Caco-2 (cell line): ENCODE data around the gene NCKAP5. TPM values are rescaled to one million over a fixed set of nuclear protein-coding genes. Genes with fewer than 3 reads are reported as not detected.

ENCODE experiments used
- BruUV-seq: library from RNA; stranded (reverse); fragments of 400-500 nt; replicated peaks from 2 replicates; lab custom pipeline; 2021; lab: Mats Ljungman, UMichigan
- CTCF ChIA-PET: fragments of 300-600 bp; sonication (Branson Sonifier 250); formaldehyde crosslinking; loops from one replicate; lab custom pipeline; 2022; ENCODE audit warnings: antibody characterized with exemption; lab: Charles Lee
- POLR2A ChIA-PET: fragments of 300-600 bp; sonication (Branson Sonifier 250); formaldehyde crosslinking; loops from one replicate; lab custom pipeline; 2022; ENCODE audit warnings: antibody characterized with exemption; lab: Charles Lee
- DNase-seq, 2 experiments: peaks; one replicate each; pipeline versions ENCODE4 v3.0.0 to v3.0.0-alpha.2; 2020 to 2022
- H3K27me3 ChIP-seq: replicated peaks from 2 replicates; pipeline ENCODE4 v1.6.0; 2011; ENCODE audit warnings: low read length; ENCODE audit not compliant: control insufficient read depth, insufficient read depth
- H3K36me3 ChIP-seq: 2 replicates; pipeline ENCODE4 v1.5.1; 2011; ENCODE audit warnings: low read length; ENCODE audit not compliant: control insufficient read depth, insufficient read depth
- H3K4me1 ChIP-seq: fragments of 250-450 bp; sonication (Bioruptor Pico); 2 replicates; pipeline ENCODE4 v1.5.1; 2020; ENCODE audit warnings: mild to moderate bottlenecking
- H3K4me3 ChIP-seq: 2 replicates; pipeline ENCODE4 v1.5.1; 2011; ENCODE audit warnings: low read depth, mild to moderate bottlenecking, control low read depth, low read length
- H3K9me3 ChIP-seq: fragments of 250-450 bp; sonication (Bioruptor Pico); 2 replicates; pipeline ENCODE4 v1.5.1; 2020; ENCODE audit warnings: mild to moderate bottlenecking, moderate library complexity
- H3K27ac Mint-ChIP-seq: one replicate; pipeline ENCODE4 v1.8.0; 2022; ENCODE audit warnings: mixed read lengths; ENCODE audit not compliant: unreplicated experiment
- H3K27me3 Mint-ChIP-seq: one replicate; pipeline ENCODE4 v1.8.0; 2022; ENCODE audit warnings: mixed read lengths; ENCODE audit not compliant: insufficient read depth, unreplicated experiment
- H3K36me3 Mint-ChIP-seq: one replicate; pipeline ENCODE4 v1.8.0; 2022; ENCODE audit warnings: mild to moderate bottlenecking, mixed read lengths; ENCODE audit not compliant: insufficient read depth, unreplicated experiment
- H3K4me1 Mint-ChIP-seq: one replicate; pipeline ENCODE4 v1.8.0; 2022; ENCODE audit warnings: low read depth, mixed read lengths; ENCODE audit not compliant: unreplicated experiment
- H3K4me3 Mint-ChIP-seq: one replicate; pipeline ENCODE4 v1.8.0; 2022; ENCODE audit warnings: mild to moderate bottlenecking, moderate library complexity, mixed read lengths; ENCODE audit not compliant: unreplicated experiment
- H3K9me3 Mint-ChIP-seq: one replicate; pipeline ENCODE4 v1.8.0; 2022; ENCODE audit warnings: mixed read lengths; ENCODE audit not compliant: unreplicated experiment
- CTCF ChIP-seq, 2 experiments: fragments of 200-600 bp in 1 of 2; IDR thresholded peaks; 1 replicate in 1 of 2; 2 replicates in 1 of 2; pipeline versions ENCODE4 v1.5.1 to v1.8.0; 2011 to 2022; ENCODE audit warnings: antibody characterized with exemption in 1 of 2, control low read depth in 1 of 2, inconsistent platforms in 1 of 2, low read depth in 1 of 2, low read length in 1 of 2, mild to moderate bottlenecking in 1 of 2, moderate library complexity in 1 of 2; ENCODE audit not compliant: insufficient read depth in 1 of 2, severe bottlenecking in 1 of 2, unreplicated experiment in 1 of 2
- intact Hi-C: fragments of 100-400 bp; cut with micrococcal nuclease; formaldehyde crosslinking; loops from one replicate; pipeline ENCODE4 v1.10.0; 2022; ENCODE audit not compliant: unreplicated experiment
- total RNA-seq: library from RNA; stranded (reverse); gene quantifications from 2 replicates; pipeline ENCODE4 v1.2.3, GENCODE V29; 2022

NCKAP5 gene
- total RNA-seq, 1 experiment from 2014 or later: 3.8 TPM

GRCh38 chr2:133082034-133082433 is 486.2 kb downstream of the NCKAP5 start:
- H3K4me3 Mint-ChIP-seq: no peak overlapping the region
- no TSS peak for BruUV-seq
- Histone ChIP-seq H3K36me3 (no peaks in the 10 kb centered on the region), H3K27me3 (no peaks in the 10 kb centered on the region), H3K9me3 (no peaks in the 10 kb centered on the region), H3K4me3 (no peak overlapping the region), H3K4me1 (no peaks in the 10 kb centered on the region)
- H3K36me3 Mint-ChIP-seq: no peaks in the 10 kb centered on the region
- H3K27me3 Mint-ChIP-seq: no peaks in the 10 kb centered on the region
- ChIA-PET POLR2A (no interaction called here), CTCF (no interaction called here)
- TF ChIP-seq CTCF (IDR thresholded peaks at IDR 0.05; ENCODE audit: insufficient read depth in 1 of 2, low read depth in 1 of 2, low read length in 1 of 2, severe bottlenecking in 1 of 2, unreplicated experiment in 1 of 2): no peak
- H3K9me3 Mint-ChIP-seq: no peaks in the 10 kb centered on the region
- no peak overlapping the region for H3K27ac Mint-ChIP-seq
- intact Hi-C loops: no loop called here
- no peak for DNase-seq
- peaks cover 6% of the 10 kb centered on the region for H3K4me1 Mint-ChIP-seq

GRCh38 chr2:133080822-133081221 is 487.4 kb downstream of the NCKAP5 start:
- no TSS peak for BruUV-seq
- no peak overlapping the region for H3K4me3 ChIP-seq
- no peaks in the 10 kb centered on the region for H3K27me3 ChIP-seq
- no peaks in the 10 kb centered on the region for H3K9me3 ChIP-seq
- Mint-ChIP-seq H3K36me3 (no peaks in the 10 kb centered on the region), H3K27ac (no peak overlapping the region), H3K4me3 (no peak overlapping the region), H3K4me1 (peaks cover 6% of the 10 kb centered on the region), H3K9me3 (no peaks in the 10 kb centered on the region), H3K27me3 (no peaks in the 10 kb centered on the region)
- CTCF ChIA-PET: no interaction called here
- no peak for DNase-seq
- TF ChIP-seq CTCF (IDR thresholded peaks at IDR 0.05; ENCODE audit: insufficient read depth in 1 of 2, low read depth in 1 of 2, low read length in 1 of 2, severe bottlenecking in 1 of 2, unreplicated experiment in 1 of 2): no peak
- POLR2A ChIA-PET: no interaction called here
- H3K36me3 ChIP-seq: no peaks in the 10 kb centered on the region
- intact Hi-C loops: no loop called here
- H3K4me1 ChIP-seq: no peaks in the 10 kb centered on the region

DNA sequence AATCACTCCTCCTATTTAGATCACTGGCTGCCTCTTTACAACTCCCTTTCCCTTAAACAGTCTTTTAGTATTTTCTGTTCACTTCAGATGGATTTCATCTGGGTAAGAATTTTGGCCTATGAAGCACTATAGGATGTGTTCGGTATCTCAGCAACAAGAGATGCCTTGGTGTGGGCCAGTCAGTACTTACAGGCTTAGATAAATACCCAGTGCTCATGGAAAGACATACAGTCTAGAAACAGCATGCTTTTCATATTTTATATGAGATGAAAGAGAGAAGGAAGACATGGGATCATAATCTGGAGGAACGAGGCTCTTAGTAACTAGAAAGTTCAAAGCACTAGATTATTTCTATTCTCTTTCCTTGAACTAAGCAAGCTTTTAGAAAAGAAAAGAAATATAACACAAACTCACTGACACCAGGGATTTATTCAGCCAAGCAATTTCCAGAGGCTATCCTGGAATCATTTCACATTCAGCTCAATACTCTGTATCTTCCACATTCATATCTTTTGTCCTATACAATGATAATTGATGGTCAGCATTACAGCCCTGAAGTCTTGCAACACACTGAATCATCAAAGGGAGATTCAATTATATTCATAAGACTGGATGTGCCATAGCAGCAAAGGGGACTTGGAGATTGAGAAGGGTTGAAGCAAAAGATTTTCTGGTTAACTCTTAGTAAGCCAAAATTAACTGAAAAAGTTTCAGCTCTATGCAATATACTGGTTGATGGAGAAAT is 489.4 kb downstream of the NCKAP5 start:
- Histone ChIP-seq H3K4me1 (no peaks in the 10 kb centered on the region), H3K4me3 (no peak overlapping the region), H3K9me3 (no peaks in the 10 kb centered on the region), H3K36me3 (no peaks in the 10 kb centered on the region), H3K27me3 (no peaks in the 10 kb centered on the region)
- no peak overlapping the region for H3K4me3 Mint-ChIP-seq
- TF ChIP-seq CTCF (IDR thresholded peaks at IDR 0.05; ENCODE audit: insufficient read depth in 1 of 2, low read depth in 1 of 2, low read length in 1 of 2, severe bottlenecking in 1 of 2, unreplicated experiment in 1 of 2): no peak
- BruUV-seq: no TSS peak
- ChIA-PET CTCF (no interaction called here), POLR2A (no interaction called here)
- peaks cover 2% of the 10 kb centered on the region for H3K4me1 Mint-ChIP-seq
- no peak overlapping the region for H3K27ac Mint-ChIP-seq
- no peaks in the 10 kb centered on the region for H3K36me3 Mint-ChIP-seq
- intact Hi-C loops: no loop called here
- DNase-seq: no peak
- no peaks in the 10 kb centered on the region for H3K9me3 Mint-ChIP-seq
- H3K27me3 Mint-ChIP-seq: no peaks in the 10 kb centered on the region
